Astrocyte of the cerebellum (primary cell): ENCODE data around the gene MTFR2.
A peak's percentile ranks its signal among the peaks of the same experiment; 100 is the strongest.

Source experiments
- DNase-seq: peaks from one replicate; pipeline ENCODE4 v3.0.0-alpha.2; 2011; ENCODE audit warnings: low read depth
- H3K4me3 ChIP-seq: 2 replicates; pipeline ENCODE4 v1.5.1; 2011; ENCODE audit warnings: mild to moderate bottlenecking, low read depth, low read length, moderate library complexity
- in situ Hi-C: cut with HindIII; loops from 2 replicates; pipeline ENCODE4 v1.10.0; 2017; ENCODE audit warnings: low sequenced_read_pairs
- TF ChIP-seq, protein P1 (sequence below): IDR thresholded peaks from 2 replicates; pipeline ENCODE4 v1.5.1; 2012; ENCODE audit warnings: low read length, low read depth, moderate library complexity, mild to moderate bottlenecking; ENCODE audit errors: missing control alignments

The MTFR2 gene

DNA sequence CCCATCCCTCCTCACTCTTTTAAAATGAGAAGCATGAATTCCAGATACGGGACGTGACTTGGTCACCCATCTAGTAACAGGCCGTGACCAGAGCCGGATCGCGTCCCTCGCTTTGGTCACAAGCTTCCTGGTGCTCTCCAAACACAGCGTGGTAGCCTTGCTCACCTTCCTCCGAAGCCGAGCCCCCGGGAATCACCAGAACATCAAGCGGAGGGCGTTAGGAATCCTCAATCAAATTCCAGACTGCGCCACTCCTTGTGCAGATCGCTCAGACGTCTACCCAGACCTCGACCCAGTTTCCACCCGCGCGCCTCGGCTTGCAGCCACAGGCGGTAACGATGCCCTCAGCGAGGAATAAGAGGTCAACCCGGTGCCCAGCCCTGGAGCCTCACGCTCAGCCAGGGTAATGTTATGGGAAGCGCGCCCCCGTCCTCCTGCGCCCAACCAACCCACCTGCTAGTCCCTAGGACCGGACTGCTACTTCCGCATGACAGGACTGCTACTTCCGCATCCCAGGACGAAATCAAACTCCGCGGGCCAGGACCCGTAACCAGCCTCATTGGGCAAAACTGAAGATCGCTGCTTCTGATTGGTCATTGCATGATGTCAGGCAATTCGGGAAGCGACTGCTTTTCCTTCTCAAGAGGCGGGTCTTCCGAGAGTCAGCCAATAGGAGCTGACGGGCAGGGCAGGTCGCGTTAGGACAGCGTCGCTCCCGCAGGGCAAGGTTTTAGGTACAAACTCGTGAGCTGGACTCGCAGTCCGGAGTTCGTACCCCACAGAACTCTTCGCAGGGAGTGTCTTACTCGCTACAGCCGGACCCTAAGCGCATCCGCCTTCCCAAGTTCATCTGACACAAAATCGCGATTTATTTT, at the start of gene MTFR2:
MTFR2 (minus strand) TSS at position 501 of the 875 bp plus-strand sequence. CDS start 1,212 bp downstream, outside the sequence.
- DNase-seq: peak; percentile 99
- in situ Hi-C loops: loop anchor here (25.0 kb wide), 1 partner anchor 738 kb away; no protein-coding TSS in a partner anchor
- H3K4me3 ChIP-seq: peak within 1 kb of the TSS; percentile 66
- TF ChIP-seq, protein P1, sequence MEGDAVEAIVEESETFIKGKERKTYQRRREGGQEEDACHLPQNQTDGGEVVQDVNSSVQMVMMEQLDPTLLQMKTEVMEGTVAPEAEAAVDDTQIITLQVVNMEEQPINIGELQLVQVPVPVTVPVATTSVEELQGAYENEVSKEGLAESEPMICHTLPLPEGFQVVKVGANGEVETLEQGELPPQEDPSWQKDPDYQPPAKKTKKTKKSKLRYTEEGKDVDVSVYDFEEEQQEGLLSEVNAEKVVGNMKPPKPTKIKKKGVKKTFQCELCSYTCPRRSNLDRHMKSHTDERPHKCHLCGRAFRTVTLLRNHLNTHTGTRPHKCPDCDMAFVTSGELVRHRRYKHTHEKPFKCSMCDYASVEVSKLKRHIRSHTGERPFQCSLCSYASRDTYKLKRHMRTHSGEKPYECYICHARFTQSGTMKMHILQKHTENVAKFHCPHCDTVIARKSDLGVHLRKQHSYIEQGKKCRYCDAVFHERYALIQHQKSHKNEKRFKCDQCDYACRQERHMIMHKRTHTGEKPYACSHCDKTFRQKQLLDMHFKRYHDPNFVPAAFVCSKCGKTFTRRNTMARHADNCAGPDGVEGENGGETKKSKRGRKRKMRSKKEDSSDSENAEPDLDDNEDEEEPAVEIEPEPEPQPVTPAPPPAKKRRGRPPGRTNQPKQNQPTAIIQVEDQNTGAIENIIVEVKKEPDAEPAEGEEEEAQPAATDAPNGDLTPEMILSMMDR: no peak

DNA sequence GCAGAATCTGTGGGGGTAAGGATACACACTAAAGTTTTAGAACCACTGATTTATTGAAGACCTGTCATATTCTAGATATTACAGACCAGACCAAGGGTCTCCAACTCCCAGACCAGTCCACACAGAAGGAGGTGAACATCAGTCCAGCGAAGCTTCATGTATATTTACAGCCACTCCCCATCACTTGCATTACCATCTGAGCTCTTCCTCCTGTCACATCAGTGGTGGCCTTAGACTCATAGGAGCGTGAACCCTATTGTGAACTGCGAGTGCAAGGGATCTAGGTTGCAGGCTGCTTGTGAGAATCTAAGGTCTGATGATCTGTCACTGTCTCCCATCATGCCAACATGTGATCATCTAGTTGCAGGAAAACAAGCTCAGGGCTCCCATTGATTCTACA, 44.5 kb upstream of the MTFR2 start:
- TF ChIP-seq, protein P1: no peak
- in situ Hi-C loops: no loop called here
- no peak overlapping the region for H3K4me3 ChIP-seq
- no peak for DNase-seq

DNA sequence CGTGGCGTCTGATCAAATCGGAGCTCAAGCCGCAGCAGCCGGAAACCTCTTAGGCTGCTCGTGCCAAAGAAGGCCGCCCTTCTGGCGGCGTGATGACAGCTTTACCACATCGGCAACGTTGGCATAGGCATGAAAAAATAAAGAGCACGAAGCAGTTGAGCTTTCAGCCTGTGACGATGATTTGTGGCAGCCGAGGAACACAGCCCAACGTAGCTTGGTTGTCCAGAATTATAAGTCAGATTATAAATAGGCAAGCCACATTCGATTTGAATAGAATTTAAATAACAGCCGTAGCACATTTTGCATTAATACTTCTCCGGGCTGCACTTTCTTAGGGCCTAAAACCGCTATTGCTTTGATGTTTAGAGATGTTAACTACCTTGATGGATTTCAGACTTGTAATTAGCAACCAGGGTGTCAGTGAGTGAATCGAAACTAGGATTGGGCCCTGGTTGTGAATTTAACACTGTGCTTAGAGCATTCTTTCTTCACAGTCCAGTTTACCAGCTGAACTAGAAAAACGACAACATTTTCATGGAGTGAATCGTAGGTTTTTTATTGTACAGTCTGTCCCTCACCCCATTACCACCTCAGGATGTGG, 40.4 kb upstream of the MTFR2 start:
- in situ Hi-C loops: no loop called here
- peak overlapping the region; percentile 98 for H3K4me3 ChIP-seq
- TF ChIP-seq, protein P1: no peak
- DNase-seq: peak; percentile 68

DNA sequence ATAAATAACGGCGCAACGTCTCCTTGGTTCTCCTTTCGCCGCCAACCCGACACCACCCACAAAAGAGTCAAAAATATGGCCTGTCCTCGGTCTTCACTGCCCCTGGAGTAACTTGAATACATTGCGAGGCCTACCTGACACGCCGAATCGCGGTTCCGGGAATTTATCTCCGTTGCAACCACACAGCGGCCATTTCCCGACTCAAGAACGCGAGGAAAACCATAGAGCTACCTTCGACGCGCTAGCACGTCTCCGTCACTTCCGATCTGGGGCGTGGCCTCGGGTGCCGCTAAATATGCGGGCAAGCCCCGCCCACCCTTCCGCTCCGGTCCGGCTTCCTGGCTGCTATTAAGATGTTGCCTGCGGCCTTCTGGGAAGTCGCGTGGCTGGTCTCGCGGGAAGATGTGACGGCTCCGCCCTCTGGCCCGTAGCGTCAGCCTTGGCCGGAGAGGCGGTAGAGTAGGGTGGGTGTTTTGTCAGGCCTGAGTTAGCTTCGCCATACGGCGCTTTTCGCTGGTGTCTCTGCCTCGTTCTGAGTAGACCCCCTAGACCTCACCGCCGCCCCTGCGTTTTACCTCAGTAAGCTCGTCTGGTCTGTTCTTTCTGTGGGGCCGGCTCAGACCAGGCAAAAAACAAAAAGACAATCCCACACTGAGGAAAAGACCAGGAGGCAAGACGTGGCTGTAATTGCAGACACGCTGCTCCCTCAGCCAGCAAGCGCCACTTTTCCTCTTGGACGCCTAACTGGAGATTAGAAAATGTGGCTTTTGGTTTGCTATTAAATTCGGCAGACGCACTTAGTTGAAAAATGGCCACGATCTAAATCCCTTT, 39.7 kb upstream of the MTFR2 start, which contains the start of gene BCLAF1:
BCLAF1 (minus strand) TSS at position 268 of the 831 bp plus-strand sequence. CDS start 9,980 bp downstream, outside the sequence.
- H3K4me3 ChIP-seq: peak within 1 kb of the TSS; percentile 98
- DNase-seq: peak; percentile 99
- TF ChIP-seq, protein P1: no peak
- in situ Hi-C loops: no loop called here

DNA sequence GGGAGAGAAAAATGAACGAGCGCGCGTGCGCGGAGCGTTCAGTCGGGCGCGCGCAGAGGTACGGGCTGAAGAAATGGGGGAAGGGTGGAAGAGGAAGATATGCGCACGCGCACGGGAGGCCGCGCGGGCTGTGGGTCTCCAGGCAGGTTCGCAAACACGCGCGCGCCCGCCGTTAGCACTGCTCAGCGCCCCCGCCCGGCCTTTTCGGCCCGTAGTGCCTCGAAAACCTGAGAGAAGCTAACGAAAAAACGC, 39.1 kb upstream of the MTFR2 start:
- peak; percentile 76 for DNase-seq
- in situ Hi-C loops: no loop called here
- H3K4me3 ChIP-seq: peak overlapping the region; percentile 98
- TF ChIP-seq, protein P1: no peak

DNA sequence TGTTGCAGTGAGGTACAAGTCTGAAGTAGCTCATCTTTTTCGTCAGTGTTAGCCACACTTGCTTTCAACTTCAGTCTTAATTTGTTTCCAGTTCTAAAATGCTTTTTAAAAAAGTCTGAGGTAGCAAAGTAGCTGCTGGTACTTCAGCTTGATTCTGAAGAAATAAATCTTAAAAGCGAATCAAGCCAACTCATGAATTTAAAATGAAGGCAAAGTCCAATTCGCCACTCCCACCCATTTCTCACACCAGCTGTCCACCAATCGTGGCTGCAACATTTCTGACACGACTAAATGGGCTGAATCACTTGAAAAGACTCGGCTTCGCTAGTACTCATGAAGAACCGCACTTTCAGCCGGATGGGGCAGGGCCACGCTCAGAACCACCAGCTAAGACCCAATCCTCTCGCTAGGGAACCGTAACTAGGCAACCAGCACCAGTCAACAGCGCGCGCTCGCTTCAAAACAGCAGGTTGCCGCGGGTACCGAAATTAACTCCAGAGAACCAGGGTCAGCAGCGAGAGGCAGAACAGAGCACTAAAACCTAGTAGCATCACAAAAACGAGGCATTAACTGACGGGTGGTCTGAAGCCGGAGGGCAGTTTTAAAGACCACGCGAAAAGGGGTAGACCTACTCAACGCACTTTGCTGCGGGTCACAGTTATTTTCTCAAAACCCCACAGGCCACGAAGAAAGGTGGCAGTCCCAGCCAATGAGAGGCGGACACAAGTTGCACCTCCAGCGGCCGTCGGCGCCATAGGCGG, 38.6 kb upstream of the MTFR2 start:
- peak; percentile 88 for DNase-seq
- TF ChIP-seq, protein P1: peak; percentile 33
- peak overlapping the region; percentile 98 for H3K4me3 ChIP-seq
- in situ Hi-C loops: no loop called here
